ENCODE data around the gene CTTNBP2.

Gene CTTNBP2

DNA sequence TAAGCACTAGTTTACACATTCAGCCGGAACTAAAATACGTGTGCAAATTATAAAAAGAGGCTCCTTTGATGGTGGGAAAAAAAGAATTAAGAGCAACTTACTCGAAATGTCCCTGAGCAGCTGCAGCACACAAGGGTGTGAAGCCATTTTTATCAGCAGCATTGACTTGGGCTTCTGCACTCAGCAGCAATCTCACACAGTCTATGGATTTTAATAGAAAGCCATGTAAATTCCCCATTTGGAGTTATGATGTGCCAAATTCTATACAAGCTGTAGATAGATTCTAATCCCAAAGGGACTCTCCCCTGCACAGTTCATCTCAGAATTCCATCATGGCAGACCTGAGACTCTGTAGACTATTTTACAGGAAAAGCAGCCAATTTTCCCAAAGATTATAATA is 90.5 kb downstream of the CTTNBP2 start:
- Histone ChIP-seq H3K27ac (ENCODE audit: low read depth, low read length) (no peak overlapping the region), H3K36me3 (ENCODE audit: low read length) (no peaks in the 10 kb centered on the region), H3K4me2 (ENCODE audit: low read depth, low read length, poor library complexity, severe bottlenecking) (no peak overlapping the region), H3K9me2 (replicated peaks; ENCODE audit: insufficient read depth, low read length) (no peaks in the 10 kb centered on the region), H3K27me3 (ENCODE audit: low read length) (no peaks in the 10 kb centered on the region), H4K20me1 (ENCODE audit: low read depth, low read length) (no peaks in the 10 kb centered on the region), H3K9ac (ENCODE audit: low read length) (no peak overlapping the region), H3K9me3 (ENCODE audit: insufficient read depth, low read length) (no peaks in the 10 kb centered on the region), H3K4me3 (ENCODE audit: insufficient read depth, low read length, poor library complexity, severe bottlenecking) (no peak overlapping the region), H3K79me2 (ENCODE audit: insufficient read depth, low read length) (no peaks in the 10 kb centered on the region), H2AFZ (ENCODE audit: low read depth, low read length, severe bottlenecking) (no peak overlapping the region), H3F3A (ENCODE audit: insufficient read depth) (no peaks in the 10 kb centered on the region)
- TF ChIP-seq EZH2phosphoT487 (conservative IDR thresholded peaks at IDR 0.05; ENCODE audit: low read length), result no peak
- TF ChIP-seq, protein P1, sequence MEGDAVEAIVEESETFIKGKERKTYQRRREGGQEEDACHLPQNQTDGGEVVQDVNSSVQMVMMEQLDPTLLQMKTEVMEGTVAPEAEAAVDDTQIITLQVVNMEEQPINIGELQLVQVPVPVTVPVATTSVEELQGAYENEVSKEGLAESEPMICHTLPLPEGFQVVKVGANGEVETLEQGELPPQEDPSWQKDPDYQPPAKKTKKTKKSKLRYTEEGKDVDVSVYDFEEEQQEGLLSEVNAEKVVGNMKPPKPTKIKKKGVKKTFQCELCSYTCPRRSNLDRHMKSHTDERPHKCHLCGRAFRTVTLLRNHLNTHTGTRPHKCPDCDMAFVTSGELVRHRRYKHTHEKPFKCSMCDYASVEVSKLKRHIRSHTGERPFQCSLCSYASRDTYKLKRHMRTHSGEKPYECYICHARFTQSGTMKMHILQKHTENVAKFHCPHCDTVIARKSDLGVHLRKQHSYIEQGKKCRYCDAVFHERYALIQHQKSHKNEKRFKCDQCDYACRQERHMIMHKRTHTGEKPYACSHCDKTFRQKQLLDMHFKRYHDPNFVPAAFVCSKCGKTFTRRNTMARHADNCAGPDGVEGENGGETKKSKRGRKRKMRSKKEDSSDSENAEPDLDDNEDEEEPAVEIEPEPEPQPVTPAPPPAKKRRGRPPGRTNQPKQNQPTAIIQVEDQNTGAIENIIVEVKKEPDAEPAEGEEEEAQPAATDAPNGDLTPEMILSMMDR (IDR thresholded peaks at IDR 0.05; ENCODE audit: insufficient read depth, low read length, poor library complexity, severe bottlenecking), result no peak

DNA sequence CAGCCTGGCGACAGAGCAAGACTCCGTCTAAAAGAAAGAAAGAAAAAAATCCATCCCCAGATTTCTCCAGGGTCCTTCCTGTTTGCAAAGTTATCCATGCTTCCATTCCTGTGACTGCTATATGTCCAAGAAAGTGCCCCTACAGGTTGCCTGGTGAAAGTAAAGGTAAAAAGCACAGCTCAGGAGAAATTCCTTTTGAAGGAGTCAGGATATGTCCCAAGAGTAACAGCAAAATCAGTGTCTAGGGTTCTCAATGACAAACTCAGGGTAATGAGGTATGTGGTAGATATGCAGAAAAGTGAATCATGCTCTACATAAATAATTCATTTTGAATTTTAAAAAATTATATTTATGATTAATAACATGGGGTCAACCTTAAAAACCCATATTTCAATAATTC is 91.5 kb downstream of the CTTNBP2 start:
- no peaks in the 10 kb centered on the region for H3K36me3 ChIP-seq (ENCODE audit: low read length)
- no peaks in the 10 kb centered on the region for H4K20me1 ChIP-seq (ENCODE audit: low read depth, low read length)
- no peaks in the 10 kb centered on the region for H3F3A ChIP-seq (ENCODE audit: insufficient read depth)
- no peaks in the 10 kb centered on the region for H3K9me3 ChIP-seq (ENCODE audit: insufficient read depth, low read length)
- no peak overlapping the region for H3K27ac ChIP-seq (ENCODE audit: low read depth, low read length)
- no peak overlapping the region for H3K4me2 ChIP-seq (ENCODE audit: low read depth, low read length, poor library complexity, severe bottlenecking)
- no peaks in the 10 kb centered on the region for H3K27me3 ChIP-seq (ENCODE audit: low read length)
- no peak overlapping the region for H2AFZ ChIP-seq (ENCODE audit: low read depth, low read length, severe bottlenecking)
- H3K4me3 ChIP-seq (ENCODE audit: insufficient read depth, low read length, poor library complexity, severe bottlenecking), result no peak overlapping the region
- TF ChIP-seq, protein P1 (IDR thresholded peaks at IDR 0.05; ENCODE audit: insufficient read depth, low read length, poor library complexity, severe bottlenecking), result no peak
- no peak for TF ChIP-seq EZH2phosphoT487 (conservative IDR thresholded peaks at IDR 0.05; ENCODE audit: low read length)
- H3K9me2 ChIP-seq (replicated peaks; ENCODE audit: insufficient read depth, low read length), result no peaks in the 10 kb centered on the region
- H3K79me2 ChIP-seq (ENCODE audit: insufficient read depth, low read length), result no peaks in the 10 kb centered on the region
- no peak overlapping the region for H3K9ac ChIP-seq (ENCODE audit: low read length)

DNA sequence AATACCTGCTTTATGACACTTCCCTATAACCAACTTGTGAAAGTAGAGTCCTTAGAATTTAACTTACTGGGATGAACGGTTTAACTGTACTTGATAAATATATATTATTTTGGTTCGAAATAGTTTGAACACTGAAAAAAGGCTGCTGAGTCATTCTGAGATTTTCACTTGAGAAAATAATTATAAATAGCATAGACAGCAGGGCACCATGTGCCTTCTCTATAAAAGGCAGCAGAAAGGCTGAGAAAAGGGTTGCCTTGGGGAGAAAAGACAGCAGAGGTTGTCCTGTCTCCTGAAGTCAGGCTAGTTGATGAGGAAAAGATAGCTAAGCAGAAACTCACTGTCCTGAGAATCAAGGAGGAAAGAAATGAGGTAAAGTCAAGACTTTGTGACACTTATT is 92.4 kb downstream of the CTTNBP2 start:
- Histone ChIP-seq H3K9me3 (ENCODE audit: insufficient read depth, low read length) (no peaks in the 10 kb centered on the region), H2AFZ (ENCODE audit: low read depth, low read length, severe bottlenecking) (no peak overlapping the region), H3K27me3 (ENCODE audit: low read length) (no peaks in the 10 kb centered on the region), H3K4me3 (ENCODE audit: insufficient read depth, low read length, poor library complexity, severe bottlenecking) (no peak overlapping the region), H3K27ac (ENCODE audit: low read depth, low read length) (no peak overlapping the region), H3K9me2 (replicated peaks; ENCODE audit: insufficient read depth, low read length) (no peaks in the 10 kb centered on the region), H4K20me1 (ENCODE audit: low read depth, low read length) (no peaks in the 10 kb centered on the region), H3K36me3 (ENCODE audit: low read length) (no peaks in the 10 kb centered on the region), H3K79me2 (ENCODE audit: insufficient read depth, low read length) (no peaks in the 10 kb centered on the region), H3K9ac (ENCODE audit: low read length) (no peak overlapping the region), H3K4me2 (ENCODE audit: low read depth, low read length, poor library complexity, severe bottlenecking) (no peak overlapping the region), H3F3A (ENCODE audit: insufficient read depth) (no peaks in the 10 kb centered on the region)
- TF ChIP-seq, protein P1 (IDR thresholded peaks at IDR 0.05; ENCODE audit: insufficient read depth, low read length, poor library complexity, severe bottlenecking), result no peak
- no peak for TF ChIP-seq EZH2phosphoT487 (conservative IDR thresholded peaks at IDR 0.05; ENCODE audit: low read length)
